NCI-H526 (cell line): ENCODE measurements around the gene VTA1.
"Not testable (repeated sequence)": the region's sequence is repeated elsewhere in the genome, so short reads cannot be mapped to it uniquely, and the experiment has no call there.

ENCODE experiments used
- DNase-seq, 2 experiments: peaks; one replicate each; lab custom pipeline; 2025; lab: John Stamatoyannopoulos, UW

The VTA1 gene

DNA sequence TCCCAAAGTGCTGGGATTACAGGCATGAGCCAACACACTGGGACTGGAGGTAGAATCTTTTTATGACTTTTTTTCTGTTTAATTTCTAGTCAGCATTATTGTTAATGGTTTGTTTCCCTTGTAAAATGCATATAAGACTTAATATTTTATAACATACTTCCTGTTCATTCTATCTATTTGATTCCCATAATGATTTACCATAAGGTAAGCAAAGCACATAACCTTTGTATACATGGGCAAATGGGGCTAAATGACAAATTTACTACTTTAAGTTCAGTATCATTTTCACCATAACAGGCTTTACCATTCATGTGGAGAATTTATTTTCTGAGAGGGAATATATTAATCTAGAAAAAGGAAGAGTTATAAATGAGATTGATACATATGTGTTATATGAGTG lies 24.3 kb downstream of the VTA1 start:
- DNase-seq = no peak

DNA sequence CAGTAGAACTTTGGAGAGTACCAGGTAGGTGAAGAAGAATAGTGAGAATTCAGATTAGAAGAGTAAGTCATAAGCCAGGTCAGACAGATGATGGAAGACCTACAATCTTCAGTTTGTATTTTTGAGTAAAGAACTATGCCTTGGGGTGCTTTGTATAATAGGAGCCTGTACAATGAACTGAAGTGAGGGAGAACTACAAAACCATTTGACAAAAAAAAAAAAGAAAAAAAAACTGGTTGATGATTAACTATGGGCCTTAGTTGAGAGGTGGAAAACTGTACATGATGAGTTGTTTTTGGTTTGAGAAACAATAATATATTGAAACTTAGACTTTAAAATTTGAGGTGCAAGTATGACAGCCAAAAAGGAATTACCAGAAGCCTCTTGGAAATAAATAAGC lies 25.7 kb downstream of the VTA1 start:
- DNase-seq = no peak

DNA sequence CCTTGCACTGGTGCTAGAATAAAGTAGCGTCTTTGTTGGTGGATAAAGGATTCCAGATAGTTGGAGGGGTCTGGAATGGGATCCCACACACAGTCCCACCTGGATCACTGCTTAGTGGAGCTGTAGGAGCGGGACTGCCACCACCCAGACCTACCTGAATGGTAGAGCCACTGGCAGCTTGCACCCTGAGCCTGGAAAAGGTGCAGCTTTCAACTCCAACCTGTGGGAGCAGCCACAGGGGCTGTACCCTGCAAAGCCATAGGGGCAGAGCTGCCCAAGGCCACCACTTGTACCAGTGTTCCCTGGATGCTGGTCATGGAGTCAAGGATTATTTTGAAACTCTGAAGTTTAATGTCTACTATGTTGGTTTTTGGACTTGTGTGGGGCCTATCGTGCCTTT lies 26.9 kb downstream of the VTA1 start:
- no peak for DNase-seq

DNA sequence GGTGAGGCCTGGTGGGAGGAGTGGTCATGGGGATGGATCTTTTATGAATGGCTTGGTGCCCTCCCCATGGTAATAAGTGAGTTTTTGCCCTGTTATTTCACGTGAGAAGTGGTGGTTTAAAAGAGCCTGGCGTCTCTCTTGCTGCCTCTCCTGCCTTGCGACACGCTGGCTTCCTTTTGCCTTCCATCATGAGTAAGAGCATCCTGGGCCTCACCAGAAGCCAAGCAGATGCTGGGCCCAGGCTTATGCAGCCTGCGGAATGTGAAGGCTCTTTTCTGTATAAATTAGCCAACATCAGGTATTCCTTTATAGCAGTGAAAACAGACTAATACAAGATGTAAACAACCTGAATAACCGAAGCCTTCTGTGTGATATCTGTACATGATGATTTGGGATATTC lies 27.6 kb downstream of the VTA1 start:
- no peak for DNase-seq

DNA sequence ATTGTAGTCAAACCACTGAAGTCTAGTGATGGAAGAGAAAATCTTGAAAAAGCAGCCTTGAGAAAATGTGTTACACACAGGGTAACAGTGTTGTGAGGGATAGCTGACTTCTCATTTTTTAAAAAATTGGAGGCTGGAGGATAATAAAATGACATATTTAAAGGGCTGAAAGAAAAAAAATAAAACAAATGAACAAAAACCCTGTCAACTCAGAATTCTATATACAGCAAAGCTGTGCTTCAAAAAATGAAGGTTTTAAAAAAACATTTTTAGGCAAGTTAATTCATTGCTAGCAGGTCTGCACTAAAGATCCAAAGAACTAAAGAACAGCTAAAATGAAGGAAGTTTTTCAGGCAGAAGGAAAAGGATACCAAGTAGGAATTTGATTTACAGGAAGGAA lies 31.1 kb downstream of the VTA1 start:
- DNase-seq = no peak

DNA sequence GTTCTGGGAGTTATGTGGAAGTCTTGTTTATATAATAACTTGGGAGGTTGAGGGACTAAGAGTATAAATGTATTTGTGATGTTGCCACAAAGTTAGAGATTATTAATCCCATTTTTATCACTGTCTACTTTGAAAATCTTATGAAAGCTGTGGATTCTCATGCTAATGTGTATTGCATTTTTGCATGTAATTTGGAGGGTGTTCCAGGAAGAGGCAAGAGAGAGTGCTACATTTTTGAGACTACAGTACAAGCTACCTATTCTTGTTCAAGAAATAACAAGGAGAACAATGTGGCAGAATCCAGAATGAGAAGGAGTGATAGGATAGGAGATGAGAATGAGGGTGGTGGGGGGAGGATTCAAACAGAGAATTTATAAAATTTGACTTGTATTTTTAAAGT lies 34.9 kb downstream of the VTA1 start:
- no peak for DNase-seq

DNA sequence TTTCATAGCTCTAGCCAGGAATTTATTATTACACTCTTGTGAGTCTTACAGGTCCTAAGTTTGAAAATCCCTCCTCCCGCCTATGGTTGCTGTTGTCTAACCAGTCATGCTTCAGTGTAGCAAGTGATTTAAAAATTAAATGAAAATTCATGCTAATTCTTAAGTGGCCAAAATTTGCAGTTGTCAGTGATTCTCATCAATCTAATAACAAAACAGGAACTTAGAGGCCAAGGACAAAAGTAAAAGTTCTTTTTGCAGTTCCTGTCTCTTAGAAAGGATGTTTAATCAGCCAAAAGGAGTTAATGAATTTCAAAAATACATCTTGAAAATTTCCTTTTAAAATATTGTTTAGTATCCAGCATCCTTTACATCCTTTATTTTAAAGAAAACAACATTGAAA lies 36.3 kb downstream of the VTA1 start:
- DNase-seq = no peak

DNA sequence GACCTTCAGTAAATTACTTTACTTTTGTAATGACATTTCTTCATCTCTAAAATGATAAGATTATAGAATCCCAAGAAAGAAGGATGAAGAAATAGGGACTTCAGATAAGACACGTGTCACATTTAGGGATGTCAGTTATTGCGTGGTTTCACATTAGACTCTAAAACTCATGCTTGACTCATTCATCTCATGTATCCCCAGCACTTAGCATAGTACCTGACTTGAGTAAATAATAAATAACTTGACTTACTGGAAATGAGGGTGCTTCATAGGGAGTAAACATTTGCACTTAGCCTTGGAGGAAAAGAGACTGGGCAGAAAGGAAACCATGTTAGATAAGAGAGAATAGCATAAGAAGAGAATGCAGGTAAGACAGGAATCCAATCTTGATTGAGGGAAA lies 37.2 kb downstream of the VTA1 start:
- DNase-seq = no peak

DNA sequence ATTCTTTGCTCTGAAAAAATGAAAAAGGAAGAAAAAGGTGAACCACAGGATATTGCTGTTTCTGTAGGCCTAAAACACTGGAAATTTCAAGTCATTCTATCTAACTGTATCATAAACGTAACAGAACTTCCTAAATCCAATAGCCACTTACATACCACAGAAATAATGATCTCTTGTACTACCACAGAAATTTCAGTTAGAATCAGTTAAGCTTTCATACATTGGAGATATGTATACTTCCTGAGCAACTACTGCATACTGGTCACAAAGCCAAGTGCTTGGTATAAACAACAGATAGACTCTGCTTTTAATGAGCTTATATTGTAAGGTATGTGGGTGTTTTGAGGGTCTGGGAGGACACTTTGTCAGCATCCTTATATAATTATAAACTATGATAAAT lies 38.6 kb downstream of the VTA1 start:
- no peak for DNase-seq

DNA sequence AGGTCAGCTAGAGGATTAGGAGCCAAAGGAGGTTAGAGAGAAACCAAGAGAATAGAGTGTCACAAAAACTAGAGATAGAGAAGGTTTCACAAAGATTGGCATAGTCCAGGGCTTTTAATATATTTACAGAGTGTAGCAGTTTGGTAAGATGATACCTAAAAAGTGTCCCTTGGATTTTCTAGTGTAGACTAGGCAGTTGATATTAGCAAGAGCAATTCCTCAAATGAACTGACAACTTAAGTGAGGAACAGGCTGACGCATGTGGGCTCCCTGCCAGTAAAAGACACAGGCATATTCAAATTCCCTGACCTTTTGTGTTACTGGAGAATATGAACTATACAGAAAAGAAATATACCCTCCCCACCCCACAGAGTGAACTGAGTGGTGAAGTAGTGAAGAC lies 40.1 kb downstream of the VTA1 start:
- peak; percentile 12 to 21 for DNase-seq

DNA sequence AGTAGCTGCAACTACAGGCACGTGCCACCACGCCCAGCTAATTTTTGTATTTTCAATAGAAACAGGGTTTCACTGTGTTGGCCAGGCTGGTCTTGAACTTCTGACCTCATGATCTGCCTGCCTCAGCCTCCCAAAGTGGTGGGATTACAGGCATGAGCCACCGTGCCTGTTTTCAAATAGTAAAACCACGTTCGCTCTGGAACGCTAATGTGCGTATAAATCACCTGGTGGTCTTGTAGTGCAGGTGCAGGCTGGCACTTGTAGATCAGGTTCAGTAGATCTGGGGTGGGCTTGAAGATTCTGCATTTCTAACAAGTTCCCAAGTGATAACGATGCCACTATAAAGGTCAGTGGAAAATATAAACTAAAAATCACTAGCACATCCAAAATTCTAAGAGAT lies 41.3 kb downstream of the VTA1 start:
- not testable (repeated sequence) for DNase-seq

DNA sequence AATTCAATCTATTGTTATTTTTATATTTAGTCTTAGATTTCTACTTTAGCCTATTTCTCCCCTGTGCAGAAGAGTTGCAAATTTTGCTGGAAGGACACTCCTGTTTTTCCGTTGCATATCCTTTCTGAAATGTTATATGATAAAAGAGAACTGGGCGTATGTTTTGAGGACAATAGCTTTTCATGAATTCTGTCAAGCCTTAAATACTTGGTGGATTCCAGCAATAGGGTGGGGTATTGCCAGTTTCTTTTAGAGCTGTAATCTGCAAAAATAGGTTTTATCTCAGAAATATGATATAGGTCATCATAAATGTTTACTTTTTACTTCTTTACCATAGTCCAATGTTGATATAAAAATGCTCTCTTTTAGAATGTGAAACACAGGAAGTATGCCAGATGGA lies 42.0 kb downstream of the VTA1 start:
- DNase-seq = no peak

DNA sequence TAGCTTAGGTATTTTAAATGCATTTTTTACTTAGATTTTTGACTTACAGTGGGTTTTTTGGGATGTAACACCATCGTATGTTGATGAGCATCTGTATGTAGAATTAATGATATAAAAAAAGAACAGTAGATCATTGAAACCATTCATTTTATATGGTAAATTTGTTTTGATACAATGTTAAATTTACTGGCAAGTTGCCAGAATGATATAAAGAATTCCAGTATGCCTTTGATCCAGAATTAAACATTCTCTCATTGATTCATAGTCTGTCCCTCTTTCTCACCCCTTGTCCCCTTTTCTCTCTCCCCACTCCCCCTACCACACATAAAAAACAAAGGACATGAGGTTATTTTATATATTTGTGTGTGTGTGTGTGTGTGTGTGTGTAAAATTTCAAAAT lies 45.3 kb downstream of the VTA1 start:
- DNase-seq = no peak

DNA sequence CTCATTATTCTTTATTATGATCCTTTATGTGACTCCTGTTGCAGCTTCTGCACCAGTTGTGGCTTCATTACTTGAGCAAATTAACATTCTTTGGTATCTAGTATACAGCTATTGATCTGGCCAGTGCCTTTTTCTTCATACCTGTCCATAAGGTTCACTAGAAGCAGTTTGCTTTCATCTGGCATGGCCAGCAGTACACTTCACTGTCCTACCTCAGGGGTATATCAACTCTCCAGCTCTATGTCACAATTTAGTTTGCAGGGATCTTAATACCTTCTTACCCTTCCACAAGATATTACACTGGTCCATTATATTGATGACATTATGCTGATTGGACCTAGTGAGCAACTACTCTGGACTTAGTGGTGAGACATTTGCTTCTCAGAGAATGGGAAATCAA lies 46.6 kb downstream of the VTA1 start:
- DNase-seq = no peak

DNA sequence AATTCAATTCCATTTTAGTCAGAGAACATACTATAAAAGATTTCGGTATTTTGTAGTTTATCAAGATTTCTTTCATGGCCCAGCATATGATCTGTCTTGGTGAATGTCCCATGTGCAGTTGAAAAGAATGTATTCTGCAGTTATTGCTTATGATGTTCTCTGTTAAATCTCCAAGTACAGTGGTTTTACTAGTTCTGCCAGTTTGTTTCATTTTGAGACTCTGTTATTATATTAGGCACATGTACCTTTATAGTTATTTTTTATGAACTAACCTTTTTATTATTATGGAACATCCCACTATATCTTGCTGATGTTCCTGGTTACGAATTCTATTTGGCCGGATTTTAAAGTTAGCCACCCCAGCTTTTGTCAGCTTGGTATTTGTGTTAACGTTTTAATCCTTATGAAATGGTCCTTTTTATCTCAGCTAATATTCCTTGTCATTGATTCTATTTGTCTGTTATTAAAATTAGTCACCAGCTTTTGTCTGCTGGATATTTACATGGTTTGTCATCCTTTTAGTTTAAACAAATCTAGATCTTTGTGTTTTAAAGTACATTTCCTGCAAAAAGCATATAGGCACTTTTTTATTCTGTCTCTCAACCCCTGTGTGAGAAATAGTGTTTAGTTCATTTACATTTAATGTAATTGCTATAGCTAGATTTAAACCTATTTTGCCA lies 48.9 kb downstream of the VTA1 start:
- DNase-seq = no peak

DNA sequence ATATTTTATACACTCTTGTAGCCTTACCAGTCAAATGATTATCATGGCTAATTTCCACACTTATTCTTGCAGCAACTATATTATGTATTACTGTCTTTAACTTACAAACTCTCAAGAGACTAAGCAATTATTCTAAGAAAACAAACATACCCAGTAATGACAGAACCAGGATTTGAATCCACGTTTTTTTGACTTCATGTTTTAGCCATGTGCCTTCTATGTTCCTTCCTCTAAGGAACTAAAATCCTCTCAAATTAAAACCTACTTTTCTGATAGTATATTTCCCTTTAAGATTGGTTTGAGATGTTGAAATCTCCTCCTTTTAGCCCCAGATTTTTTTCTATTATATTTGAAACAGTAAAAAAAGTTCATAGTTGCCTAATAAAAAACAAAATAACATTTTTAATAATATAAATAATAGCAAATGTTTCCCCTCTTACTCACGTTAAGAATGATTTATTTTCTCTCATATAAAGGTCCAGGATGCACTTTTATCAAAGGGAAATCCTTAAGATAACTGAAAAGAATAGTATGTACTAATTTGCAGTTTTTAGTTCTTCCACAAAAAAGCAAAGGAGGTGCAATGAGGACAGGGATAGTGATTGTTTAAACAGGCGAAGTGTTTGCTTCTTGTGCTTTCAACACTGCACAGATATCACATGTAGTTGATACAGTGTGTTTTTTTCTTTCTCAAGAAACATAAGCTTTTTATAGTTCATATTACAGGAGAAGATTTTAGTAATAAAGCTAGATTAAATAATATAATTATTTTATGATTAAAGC lies 54.0 kb downstream of the VTA1 start:
- DNase-seq = no peak

DNA sequence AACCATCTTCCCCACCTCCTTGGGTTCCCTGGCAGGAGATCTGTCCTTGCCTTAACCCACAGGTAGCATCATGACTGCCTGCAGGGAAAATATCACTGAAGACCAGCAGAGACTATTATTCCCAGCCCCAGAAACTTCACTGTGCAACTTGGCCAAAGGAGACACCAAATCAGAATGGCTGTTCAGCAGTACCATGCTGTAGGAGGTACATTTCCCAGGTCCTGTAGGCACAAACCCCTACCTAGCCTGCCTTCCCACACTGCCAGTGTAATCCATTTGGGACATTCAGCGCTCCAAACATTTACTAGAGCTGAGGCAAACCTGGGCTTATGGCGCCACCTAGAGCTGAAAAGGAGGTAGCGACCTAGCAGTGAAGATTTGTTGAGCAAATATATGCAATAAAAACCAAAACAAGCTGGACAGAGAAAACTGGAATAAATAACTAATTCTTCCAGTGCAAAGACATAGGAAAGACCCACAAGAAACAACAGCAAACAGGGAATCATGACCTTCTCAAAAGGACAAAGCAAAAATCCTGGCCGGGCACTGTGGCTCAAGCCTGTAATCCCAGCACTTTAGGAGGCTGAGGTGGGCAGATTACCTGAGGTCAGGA lies 60.3 kb downstream of the VTA1 start:
- DNase-seq = peak; percentile 10 to 59

DNA sequence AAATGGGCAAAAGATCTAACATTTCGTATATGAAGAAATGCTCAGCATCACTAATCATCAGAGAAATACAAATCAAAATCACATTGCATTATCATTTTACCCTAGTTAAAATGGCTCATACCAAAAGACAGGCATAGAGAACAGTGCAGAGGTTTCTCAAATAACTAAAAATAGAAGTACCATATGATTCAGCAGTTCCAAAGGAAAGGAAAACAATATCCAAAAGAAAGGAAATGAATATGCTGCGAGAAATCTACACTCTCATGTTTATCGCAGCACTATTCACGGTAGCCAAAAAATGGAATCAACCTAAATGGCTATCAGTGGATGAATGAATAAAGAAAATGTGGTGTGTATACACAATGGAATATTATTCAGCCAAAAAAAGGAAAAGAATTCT lies 63.5 kb downstream of the VTA1 start:
- no peak for DNase-seq

DNA sequence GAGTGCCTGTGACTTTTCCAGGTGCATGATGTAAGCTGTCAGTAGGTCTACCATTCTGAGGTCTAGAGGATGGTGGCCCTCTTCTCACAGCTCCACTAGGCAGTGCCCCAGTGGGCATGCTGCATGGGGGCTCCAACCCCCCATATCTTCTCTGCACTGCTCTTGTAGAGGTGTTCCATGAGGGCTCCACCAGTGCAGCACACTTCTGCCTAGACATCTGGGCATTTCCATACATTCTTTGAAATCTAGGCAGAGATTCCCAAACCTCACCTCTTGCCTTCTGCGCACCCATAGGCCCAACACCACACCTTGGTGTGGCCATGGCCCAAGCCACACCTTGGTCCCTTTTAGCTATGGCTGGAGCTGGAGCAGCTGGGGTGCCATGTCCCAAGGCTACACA lies 66.3 kb downstream of the VTA1 start:
- DNase-seq = no peak

DNA sequence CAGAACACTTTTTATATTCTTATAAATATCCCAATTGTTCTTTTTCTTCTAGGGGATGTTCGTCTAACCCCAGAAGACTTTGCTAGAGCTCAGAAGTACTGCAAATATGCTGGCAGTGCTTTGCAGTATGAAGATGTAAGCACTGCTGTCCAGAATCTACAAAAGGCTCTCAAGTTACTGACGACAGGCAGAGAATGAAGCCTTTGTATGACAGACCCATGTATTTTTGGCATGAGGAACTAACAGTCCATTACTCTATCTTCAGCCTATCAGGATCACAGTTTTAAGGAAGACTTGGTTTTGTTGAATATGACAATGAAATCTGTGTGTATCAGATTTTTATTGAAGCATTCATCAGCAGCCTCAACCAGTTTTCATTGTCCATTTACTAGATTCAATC lies 71.4 kb downstream of the VTA1 start:
- no peak for DNase-seq

DNA sequence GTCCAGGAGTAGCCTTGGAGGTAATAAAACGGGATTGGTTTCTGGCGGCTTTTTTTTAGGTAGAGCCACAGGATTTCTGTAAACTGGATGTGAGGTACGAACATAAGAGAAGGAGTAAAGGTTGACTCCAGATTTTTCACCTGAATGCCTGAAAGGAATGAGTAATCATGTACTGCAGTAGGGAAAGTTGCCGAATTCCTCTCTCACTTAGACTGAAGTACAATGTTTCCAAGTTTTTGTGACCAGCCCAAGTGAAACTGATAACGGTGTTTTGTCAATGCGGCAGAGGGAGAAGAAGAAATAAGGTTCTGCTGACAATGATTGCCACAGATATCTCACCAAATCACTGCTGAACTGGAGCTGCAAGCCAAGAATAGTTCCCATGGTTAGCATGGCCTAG lies 75.0 kb downstream of the VTA1 start:
- DNase-seq = no peak

DNA sequence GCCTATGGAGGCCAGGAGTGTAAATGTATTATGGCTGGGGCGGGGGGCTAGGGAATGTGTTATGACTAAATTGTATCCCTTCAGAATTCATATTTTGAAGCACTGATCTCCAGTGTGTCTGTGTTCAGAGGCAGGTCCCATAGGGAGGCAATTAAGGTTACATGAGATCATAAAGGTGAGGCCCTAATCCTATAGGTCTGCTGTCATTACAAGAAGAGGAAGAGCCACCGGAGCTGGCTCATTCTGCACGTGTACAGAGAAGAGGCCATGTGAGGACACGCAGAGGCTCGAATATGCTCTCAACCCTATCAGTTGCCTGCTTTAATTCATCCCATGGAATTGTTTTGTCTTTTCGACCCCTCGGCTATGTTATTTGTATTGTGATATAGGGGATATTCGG lies 76.9 kb downstream of the VTA1 start:
- DNase-seq = no peak

DNA sequence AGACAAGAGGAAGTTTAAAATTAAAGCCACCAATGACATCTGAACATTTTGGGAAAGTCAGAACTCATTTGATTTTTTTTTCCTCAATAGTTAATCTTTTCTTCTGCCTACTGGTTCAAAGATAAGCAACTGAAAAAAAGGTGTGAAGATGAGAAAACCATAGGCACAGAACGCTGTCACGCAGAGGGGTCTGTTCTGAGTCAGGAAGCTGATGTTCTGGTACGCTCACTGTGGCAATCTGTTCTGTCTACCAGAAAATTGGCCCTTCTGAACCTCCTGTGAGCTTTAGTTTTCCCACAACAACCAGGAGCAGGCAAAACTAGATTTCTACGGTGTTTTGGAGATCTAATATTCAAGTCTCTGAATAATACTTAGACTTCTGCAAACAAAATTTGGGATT lies 78.1 kb downstream of the VTA1 start:
- DNase-seq = no peak

DNA sequence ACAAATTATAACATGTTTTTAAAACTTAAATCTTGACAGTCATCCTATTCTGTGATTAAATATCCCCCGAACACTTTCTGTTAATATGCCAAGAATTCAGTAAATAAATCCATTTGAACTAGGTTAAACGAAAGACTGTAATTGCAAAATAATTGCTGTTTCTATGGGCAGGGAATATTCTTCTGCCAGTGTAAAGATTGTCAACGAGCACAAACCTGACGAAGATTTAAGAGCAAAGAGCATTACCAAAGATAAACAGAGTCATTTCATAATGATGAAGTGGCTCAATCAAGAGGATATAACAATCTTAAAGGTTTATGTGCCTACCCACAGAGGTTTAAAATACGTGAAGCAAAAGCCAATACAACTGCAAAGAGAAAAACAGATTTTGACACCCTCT lies 78.5 kb downstream of the VTA1 start:
- DNase-seq = no peak
